Loucy (cell line): Measurements from ENCODE around the gene ALKBH5.
A peak's percentile ranks its signal among the peaks of the same experiment; 100 is the strongest.

Experiments
- H2AFZ ChIP-seq: fragments of 200-600 bp; sonication (generic); 2 replicates; pipeline ENCODE4 v1.6.0; 2016; ENCODE audit warnings: antibody characterized with exemption, mild to moderate bottlenecking, low read length, moderate library complexity
- H3F3A ChIP-seq: fragments of 200-600 bp; 2 replicates; pipeline ENCODE4 v1.6.0; 2016; ENCODE audit warnings: antibody characterized with exemption, low read depth, mild to moderate bottlenecking
- H3K27me3 ChIP-seq: fragments of 200-600 bp; sonication (generic); 2 replicates; pipeline ENCODE4 v1.6.1; 2014; ENCODE audit warnings: low read length, mild to moderate bottlenecking; ENCODE audit not compliant: insufficient read depth, poor library complexity, severe bottlenecking
- H3K36me3 ChIP-seq: fragments of 200-600 bp; sonication (generic); 2 replicates; pipeline ENCODE4 v1.6.1; 2016; ENCODE audit warnings: low read length; ENCODE audit not compliant: insufficient read depth
- H3K4me1 ChIP-seq: fragments of 200-600 bp; sonication (generic); 2 replicates; pipeline ENCODE4 v1.5.1; 2014; ENCODE audit warnings: low read length, mild to moderate bottlenecking; ENCODE audit not compliant: insufficient read depth, poor library complexity, severe bottlenecking
- H3K4me2 ChIP-seq: fragments of 200-600 bp; sonication (generic); 2 replicates; pipeline ENCODE4 v1.6.0; 2014; ENCODE audit warnings: antibody characterized with exemption, low read length, low read depth, mild to moderate bottlenecking; ENCODE audit not compliant: poor library complexity, severe bottlenecking
- H3K4me3 ChIP-seq: fragments of 200-600 bp; sonication (generic); 2 replicates; pipeline ENCODE4 v1.5.1; 2014; ENCODE audit warnings: low read length, mild to moderate bottlenecking, mixed read lengths; ENCODE audit not compliant: poor library complexity, severe bottlenecking
- H3K79me2 ChIP-seq: fragments of 200-600 bp; sonication (generic); 2 replicates; pipeline ENCODE4 v1.6.1; 2014; ENCODE audit warnings: low read length; ENCODE audit not compliant: insufficient read depth
- H3K9ac ChIP-seq: fragments of 200-600 bp; sonication (generic); 2 replicates; pipeline ENCODE4 v1.6.0; 2014; ENCODE audit warnings: mild to moderate bottlenecking, low read depth, low read length, moderate library complexity; ENCODE audit not compliant: poor library complexity, severe bottlenecking
- H3K9me2 ChIP-seq: fragments of 200-600 bp; sonication (generic); replicated peaks from 2 replicates; pipeline ENCODE4 v1.6.1; 2016; ENCODE audit warnings: low read depth, low read length, mixed read lengths
- H3K9me3 ChIP-seq: fragments of 200-600 bp; sonication (generic); 2 replicates; pipeline ENCODE4 v1.6.1; 2014; ENCODE audit warnings: mild to moderate bottlenecking, antibody characterized with exemption, low read length, low read depth; ENCODE audit not compliant: insufficient read depth
- H4K20me1 ChIP-seq: fragments of 200-600 bp; sonication (generic); 2 replicates; pipeline ENCODE4 v1.6.0; 2014; ENCODE audit warnings: antibody characterized with exemption, low read length, mild to moderate bottlenecking; ENCODE audit not compliant: insufficient read depth, poor library complexity, severe bottlenecking
- EZH2phosphoT487 ChIP-seq: fragments of 200-600 bp; IDR thresholded peaks from 2 replicates; pipeline ENCODE4 v1.6.1; 2018; ENCODE audit warnings: antibody characterized with exemption, mild to moderate bottlenecking, moderate library complexity, borderline replicate concordance
- TF ChIP-seq, protein P1 (sequence below): fragments of 200-600 bp; sonication (generic); conservative IDR thresholded peaks from 2 replicates; pipeline ENCODE4 v1.5.1; 2014; ENCODE audit warnings: mild to moderate bottlenecking, antibody characterized with exemption, low read length

Gene ALKBH5

DNA sequence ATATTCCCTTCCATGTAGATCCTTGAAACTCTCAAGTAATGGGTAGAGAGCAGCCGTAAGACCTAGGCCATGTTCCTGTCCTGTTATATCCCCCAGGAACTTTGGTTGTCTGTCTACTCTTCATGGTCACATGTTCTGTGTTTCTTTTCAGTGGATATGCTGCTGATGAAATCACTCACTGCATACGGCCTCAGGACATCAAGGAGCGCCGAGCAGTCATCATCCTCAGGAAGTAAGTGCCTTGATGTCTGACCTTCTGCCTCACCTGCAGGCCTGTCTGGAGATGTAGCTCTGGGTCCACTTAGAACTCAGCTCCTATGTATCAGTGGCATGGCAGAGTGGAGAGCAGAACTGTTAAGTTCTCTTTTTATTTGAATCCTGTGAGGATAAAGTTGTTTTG, 11.2 kb downstream of the ALKBH5 start:
- Histone ChIP-seq H3K27me3 (no peaks in the 10 kb centered on the region), H3K4me1 (peaks cover 24% of the 10 kb centered on the region), H3K4me3 (no peak overlapping the region), H4K20me1 (peaks cover 86% of the 10 kb centered on the region), H3F3A (no peaks in the 10 kb centered on the region), H2AFZ (no peak overlapping the region), H3K9me3 (no peaks in the 10 kb centered on the region), H3K79me2 (peaks cover 99% of the 10 kb centered on the region), H3K9me2 (no peaks in the 10 kb centered on the region), H3K9ac (no peak overlapping the region), H3K4me2 (peak overlapping the region; percentile 1), H3K36me3 (peaks cover 72% of the 10 kb centered on the region; the same call in 1 of the 2 replicates)
- TF ChIP-seq, protein P1, sequence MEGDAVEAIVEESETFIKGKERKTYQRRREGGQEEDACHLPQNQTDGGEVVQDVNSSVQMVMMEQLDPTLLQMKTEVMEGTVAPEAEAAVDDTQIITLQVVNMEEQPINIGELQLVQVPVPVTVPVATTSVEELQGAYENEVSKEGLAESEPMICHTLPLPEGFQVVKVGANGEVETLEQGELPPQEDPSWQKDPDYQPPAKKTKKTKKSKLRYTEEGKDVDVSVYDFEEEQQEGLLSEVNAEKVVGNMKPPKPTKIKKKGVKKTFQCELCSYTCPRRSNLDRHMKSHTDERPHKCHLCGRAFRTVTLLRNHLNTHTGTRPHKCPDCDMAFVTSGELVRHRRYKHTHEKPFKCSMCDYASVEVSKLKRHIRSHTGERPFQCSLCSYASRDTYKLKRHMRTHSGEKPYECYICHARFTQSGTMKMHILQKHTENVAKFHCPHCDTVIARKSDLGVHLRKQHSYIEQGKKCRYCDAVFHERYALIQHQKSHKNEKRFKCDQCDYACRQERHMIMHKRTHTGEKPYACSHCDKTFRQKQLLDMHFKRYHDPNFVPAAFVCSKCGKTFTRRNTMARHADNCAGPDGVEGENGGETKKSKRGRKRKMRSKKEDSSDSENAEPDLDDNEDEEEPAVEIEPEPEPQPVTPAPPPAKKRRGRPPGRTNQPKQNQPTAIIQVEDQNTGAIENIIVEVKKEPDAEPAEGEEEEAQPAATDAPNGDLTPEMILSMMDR, result no peak
- TF ChIP-seq EZH2phosphoT487, result no peak

DNA sequence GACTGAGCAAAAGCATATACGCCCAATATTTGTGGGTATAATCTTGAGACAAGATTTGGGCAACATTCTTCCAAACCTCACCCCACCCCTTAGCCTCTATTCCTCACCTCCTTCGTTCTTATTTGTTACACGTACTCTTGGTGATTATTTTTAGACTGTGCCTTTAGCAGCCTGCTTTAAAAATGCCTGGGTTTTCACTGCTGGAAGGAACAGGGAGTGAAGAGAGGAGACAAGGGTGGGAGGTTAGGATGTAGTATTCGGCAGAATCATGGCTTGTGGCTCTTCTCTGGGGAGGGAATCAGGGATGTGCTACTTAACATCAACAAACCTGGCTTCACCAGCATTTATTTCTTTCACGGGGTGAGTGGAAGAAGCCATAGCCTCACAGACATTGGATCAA, 11.6 kb downstream of the ALKBH5 start:
- Histone ChIP-seq H3K4me2 (peak overlapping the region; percentile 1), H3K27me3 (no peaks in the 10 kb centered on the region), H3K79me2 (peaks cover 97% of the 10 kb centered on the region), H4K20me1 (peaks cover 87% of the 10 kb centered on the region), H3K36me3 (peaks cover 72% of the 10 kb centered on the region; the same call in 1 of the 2 replicates), H3K4me1 (peaks cover 23% of the 10 kb centered on the region), H3F3A (no peaks in the 10 kb centered on the region), H2AFZ (no peak overlapping the region), H3K9me2 (no peaks in the 10 kb centered on the region), H3K9me3 (no peaks in the 10 kb centered on the region), H3K4me3 (no peak overlapping the region), H3K9ac (no peak overlapping the region)
- TF ChIP-seq, protein P1, result no peak
- TF ChIP-seq EZH2phosphoT487, result no peak

GRCh38 chr17:18197535-18198194, 14.0 kb downstream of the ALKBH5 start:
- Histone ChIP-seq H3K36me3 (peaks cover 84% of the 10 kb centered on the region; the same call in 1 of the 2 replicates), H3K9ac (no peak overlapping the region), H3K4me3 (no peak overlapping the region), H3K27me3 (no peaks in the 10 kb centered on the region), H3K4me1 (peaks cover 10% of the 10 kb centered on the region), H2AFZ (no peak overlapping the region), H3K9me2 (no peaks in the 10 kb centered on the region), H4K20me1 (peaks cover 76% of the 10 kb centered on the region), H3K4me2 (no peak overlapping the region), H3K79me2 (peaks cover 95% of the 10 kb centered on the region), H3K9me3 (no peaks in the 10 kb centered on the region), H3F3A (no peaks in the 10 kb centered on the region)
- TF ChIP-seq, protein P1, result no peak
- TF ChIP-seq EZH2phosphoT487, result no peak
